GM12874 (cell line): ENCODE results near the gene VIPAS39.

Experiments used
- TF ChIP-seq, protein P1 (sequence below): IDR thresholded peaks from 2 replicates; pipeline ENCODE4 v1.5.1; 2011; ENCODE audit warnings: low read depth, mild to moderate bottlenecking, control low read depth, low read length, moderate library complexity; ENCODE audit not compliant: insufficient read depth

The VIPAS39 gene

DNA sequence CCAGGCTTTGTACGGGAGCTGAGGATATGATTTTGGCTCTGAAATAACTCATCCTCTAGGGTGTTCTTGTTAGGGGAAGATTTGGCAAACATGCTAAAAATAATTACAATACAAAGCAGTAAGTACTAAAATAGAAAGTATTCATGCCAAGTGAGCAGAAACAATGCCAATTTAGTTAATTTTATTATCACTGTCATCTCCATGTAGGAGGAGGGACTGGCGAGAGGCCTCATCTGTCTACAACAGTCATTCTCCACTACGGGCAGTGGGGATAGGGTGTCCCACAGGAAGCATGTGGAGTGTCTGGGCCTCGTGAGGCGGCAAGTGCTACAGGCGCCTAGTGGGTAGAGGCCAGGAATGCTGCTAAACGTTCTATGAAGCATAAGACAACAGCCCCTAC, 37.9 kb upstream of the VIPAS39 start:
- TF ChIP-seq, protein P1, sequence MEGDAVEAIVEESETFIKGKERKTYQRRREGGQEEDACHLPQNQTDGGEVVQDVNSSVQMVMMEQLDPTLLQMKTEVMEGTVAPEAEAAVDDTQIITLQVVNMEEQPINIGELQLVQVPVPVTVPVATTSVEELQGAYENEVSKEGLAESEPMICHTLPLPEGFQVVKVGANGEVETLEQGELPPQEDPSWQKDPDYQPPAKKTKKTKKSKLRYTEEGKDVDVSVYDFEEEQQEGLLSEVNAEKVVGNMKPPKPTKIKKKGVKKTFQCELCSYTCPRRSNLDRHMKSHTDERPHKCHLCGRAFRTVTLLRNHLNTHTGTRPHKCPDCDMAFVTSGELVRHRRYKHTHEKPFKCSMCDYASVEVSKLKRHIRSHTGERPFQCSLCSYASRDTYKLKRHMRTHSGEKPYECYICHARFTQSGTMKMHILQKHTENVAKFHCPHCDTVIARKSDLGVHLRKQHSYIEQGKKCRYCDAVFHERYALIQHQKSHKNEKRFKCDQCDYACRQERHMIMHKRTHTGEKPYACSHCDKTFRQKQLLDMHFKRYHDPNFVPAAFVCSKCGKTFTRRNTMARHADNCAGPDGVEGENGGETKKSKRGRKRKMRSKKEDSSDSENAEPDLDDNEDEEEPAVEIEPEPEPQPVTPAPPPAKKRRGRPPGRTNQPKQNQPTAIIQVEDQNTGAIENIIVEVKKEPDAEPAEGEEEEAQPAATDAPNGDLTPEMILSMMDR, result no peak

DNA sequence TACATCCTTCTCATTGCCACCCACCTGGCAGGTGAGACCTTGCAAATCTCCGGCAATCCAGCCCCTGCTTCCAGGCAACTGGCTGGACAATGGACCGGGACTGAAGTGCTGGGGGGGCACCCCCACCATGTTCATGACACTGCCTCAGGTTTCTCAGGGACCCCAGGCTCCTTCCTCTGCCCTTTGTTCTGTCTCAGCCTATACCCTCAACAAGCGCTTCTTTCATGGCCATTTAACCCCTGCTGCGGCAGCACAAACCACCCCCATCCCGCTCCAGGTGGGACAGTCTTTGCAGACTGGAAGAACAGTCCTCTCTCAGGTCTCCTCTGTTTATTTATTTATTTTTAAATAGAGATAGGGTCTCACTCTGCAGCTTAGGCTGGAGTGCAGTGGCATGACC, 33.7 kb upstream of the VIPAS39 start:
- TF ChIP-seq, protein P1, result no peak

DNA sequence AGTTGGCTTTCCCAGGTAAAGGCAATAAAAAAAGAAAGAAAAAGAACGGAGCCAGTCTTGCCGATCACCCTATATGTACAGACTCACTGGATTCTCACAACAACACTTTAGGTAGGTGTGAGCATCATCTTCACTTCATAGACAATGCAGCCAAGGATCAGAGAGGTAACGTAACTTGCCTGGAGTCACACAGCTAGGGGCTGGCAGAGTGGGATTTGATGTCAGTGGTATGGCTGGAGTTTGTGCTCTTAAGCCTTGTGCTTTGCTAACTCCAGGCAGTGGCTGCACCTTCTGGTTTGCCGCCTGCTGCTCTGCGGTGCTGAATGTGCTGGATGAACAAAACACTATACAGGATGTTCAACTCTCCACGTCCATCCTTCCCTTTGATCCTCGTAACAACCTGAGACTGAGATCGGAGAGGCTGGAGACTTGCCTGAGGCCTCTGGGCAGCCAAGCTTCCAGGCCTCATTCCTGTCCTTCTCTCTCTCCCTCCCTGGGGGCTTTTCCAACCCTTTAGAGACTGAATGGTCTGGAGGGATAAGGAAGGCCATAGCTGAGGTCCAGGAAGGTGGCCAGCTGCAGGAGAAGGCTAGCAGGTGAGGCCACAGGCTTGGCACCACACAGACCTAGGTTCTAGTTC, 33.1 kb upstream of the VIPAS39 start:
- TF ChIP-seq, protein P1, result no peak

DNA sequence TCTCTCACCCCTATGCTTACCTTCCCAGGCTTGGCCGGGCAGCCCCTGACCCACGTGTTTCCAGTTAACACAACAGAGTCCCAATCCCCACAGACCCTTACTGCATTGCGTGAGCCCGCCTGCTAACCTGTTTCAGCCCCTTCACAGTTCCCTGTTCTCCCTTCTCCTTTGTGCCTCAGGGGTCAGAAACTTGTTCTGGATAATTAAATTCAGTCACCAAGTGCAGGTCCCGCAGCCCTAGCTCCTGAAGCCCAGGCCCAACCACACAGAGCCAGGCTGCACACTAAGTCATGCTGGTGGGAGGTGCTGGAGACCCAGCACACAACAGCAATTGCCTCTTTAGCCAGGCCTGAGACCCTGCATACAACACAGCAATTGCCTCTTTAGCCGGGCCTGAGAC, 31.6 kb upstream of the VIPAS39 start:
- TF ChIP-seq, protein P1, result no peak

DNA sequence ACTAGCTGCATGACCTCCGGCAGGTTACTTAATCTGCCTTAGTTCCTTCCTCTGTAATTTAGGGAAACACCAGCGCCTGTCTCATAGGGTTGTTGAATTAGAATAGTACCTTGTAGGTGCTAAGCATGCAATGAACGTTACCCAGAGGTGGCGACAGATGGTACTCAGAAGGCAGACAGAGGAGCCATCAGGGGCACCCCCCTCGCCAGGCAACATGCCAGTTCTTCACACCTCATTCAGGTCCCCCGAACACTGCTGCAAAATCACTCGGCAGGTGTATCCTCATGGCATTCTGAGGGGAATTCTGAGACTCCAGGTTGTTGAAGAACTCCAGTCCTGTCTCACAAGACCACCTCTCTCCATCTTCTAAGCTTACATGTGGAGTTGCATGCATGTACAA, 31.2 kb upstream of the VIPAS39 start:
- TF ChIP-seq, protein P1, result no peak

DNA sequence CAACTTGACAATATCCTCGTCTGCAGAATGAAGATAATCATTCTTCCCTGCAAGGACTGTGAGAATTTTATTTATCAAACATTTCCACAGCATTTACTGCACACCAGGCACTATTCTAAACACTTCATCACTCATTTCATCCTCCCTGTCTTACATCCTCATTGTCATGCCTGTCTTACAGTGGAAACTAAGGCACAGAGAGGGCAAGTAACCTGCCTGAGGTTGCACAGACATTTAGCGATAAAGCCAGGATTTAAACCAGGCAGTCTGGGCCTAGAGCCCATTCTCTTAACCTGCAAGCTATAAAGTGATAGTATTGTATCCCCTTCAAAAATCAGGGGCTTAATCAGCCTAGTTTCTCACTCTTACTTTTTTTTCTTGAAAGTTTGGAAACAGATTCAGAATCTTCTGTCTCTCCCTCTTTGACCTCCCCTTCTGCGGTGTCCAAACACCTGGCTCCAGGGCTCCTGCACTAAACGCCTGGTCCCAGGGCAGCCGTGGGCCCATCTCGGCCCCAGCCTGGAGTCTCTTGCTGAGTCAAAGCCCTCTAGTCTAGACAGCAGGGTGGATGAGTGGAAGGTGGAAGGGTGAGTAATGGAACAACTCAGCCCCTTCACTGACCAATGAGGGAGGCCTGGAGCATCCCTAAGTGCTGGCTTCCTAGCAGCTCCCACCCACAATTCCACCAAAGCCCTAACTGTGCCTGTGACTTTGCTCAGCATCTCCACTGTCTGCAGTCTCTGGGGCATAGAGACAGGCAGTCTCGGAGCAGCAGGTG, 28.7 kb upstream of the VIPAS39 start:
- TF ChIP-seq, protein P1, result no peak

DNA sequence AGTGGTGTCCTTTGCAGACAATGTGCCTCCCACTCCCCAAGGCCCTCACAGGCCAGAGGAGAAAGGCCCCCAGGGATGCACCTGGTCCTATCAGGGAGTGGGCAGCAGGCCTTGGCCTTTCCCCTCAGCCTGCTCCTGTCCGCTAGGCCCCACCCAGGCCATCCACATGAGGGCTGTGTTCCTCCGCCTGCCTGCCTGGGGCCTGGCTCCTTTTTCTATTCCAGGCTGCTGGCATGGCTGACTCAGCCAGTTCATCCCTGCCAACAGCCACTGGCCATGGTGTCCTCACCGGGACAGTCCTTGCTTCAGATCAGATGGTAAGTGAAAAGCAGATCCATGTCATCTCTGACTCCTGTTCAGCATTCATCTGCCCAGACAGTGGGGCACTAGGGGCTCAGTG, 27.9 kb upstream of the VIPAS39 start:
- TF ChIP-seq, protein P1, result no peak
